Gastrocnemius medialis (tissue), 4 donors: ENCODE measurements around the gene SRR.

Experiments used
- CTCF ChIP-seq, 5 experiments: fragments of 450-650 bp in 3 of 5; fragments of 200-600 bp in 2 of 5; sonication (generic) in 2 of 5; IDR thresholded peaks in 4 of 5; conservative IDR thresholded peaks in 1 of 5; 1 replicate in 4 of 5; 2 replicates in 1 of 5; pipeline ENCODE4 v1.5.1; 2016 to 2019; ENCODE audit warnings: antibody characterized with exemption in 5 of 5, mild to moderate bottlenecking in 3 of 5, moderate library complexity in 3 of 5
- POLR2A ChIP-seq, 2 donors: fragments of 450-650 bp; IDR thresholded peaks; one replicate each; pipeline ENCODE4 v1.6.1; 2017; ENCODE audit warnings: antibody characterized with exemption in 2 of 2, mild to moderate bottlenecking in 2 of 2, moderate library complexity in 2 of 2

GRCh38 chr17:2369551-2370210, 65.9 kb downstream of the SRR start:
- no peak for TF ChIP-seq CTCF (IDR thresholded peaks at IDR 0.05 in 4 of 5, conservative IDR thresholded peaks at IDR 0.05 in 1 of 5)
- no peak for TF ChIP-seq POLR2A (IDR thresholded peaks at IDR 0.05)
